ENCODE data around the gene LIMCH1.

Gene LIMCH1

DNA sequence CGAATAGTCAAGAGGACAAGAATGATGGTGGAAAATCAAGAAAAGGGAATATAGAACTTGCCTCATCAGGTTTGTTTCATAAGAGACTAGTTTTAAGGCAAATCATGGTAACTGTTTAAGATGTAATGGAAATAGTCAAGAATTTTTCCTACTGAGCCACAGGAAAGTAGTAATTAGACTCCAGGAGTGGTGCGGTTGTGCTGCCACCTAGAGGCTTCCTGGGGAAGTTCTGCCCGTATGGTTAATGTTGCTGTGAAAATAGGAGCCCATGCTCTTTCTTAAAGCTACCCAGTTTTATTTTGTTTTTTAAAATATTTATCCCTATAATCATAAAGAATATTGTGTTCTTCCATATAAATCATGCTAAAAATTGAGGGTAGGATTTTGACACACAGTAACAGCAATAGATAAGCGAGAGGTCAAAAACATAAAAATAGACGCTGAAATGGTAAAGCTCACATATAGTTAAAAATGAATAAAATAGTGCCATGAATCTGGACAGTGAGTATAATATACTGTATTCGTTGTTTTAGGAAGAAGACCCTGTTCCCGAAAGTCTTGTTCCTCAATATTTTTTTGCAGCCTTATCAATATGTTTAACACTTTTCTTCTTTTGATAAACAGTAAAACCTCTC is 123.6 kb downstream of the LIMCH1 start:
- no peak for DNase-seq (ENCODE audit: low spot score)
- TF ChIP-seq, protein P1, sequence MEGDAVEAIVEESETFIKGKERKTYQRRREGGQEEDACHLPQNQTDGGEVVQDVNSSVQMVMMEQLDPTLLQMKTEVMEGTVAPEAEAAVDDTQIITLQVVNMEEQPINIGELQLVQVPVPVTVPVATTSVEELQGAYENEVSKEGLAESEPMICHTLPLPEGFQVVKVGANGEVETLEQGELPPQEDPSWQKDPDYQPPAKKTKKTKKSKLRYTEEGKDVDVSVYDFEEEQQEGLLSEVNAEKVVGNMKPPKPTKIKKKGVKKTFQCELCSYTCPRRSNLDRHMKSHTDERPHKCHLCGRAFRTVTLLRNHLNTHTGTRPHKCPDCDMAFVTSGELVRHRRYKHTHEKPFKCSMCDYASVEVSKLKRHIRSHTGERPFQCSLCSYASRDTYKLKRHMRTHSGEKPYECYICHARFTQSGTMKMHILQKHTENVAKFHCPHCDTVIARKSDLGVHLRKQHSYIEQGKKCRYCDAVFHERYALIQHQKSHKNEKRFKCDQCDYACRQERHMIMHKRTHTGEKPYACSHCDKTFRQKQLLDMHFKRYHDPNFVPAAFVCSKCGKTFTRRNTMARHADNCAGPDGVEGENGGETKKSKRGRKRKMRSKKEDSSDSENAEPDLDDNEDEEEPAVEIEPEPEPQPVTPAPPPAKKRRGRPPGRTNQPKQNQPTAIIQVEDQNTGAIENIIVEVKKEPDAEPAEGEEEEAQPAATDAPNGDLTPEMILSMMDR (IDR thresholded peaks at IDR 0.05) = peak; percentile 80
- Histone ChIP-seq H3K27ac (no peak overlapping the region), H3K4me3 (no peak overlapping the region)

GRCh38 chr4:41665636-41666207 is 127.8 kb downstream of the LIMCH1 start:
- TF ChIP-seq, protein P1 (IDR thresholded peaks at IDR 0.05) = no peak
- no peak overlapping the region for H3K27ac ChIP-seq
- no peak overlapping the region for H3K4me3 ChIP-seq
- no peak for DNase-seq (ENCODE audit: low spot score)

- Histone ChIP-seq H3K4me3 (no peak overlapping the region), H3K27ac (no peak overlapping the region)
- TF ChIP-seq, protein P1 (IDR thresholded peaks at IDR 0.05) = no peak
- no peak for DNase-seq (ENCODE audit: low spot score)
Measured at GRCh38 chr4:41668024-41668423, 130.1 kb downstream of the LIMCH1 start.

- DNase-seq (ENCODE audit: low spot score) = no peak
- no peak overlapping the region for H3K4me3 ChIP-seq
- TF ChIP-seq, protein P1 (IDR thresholded peaks at IDR 0.05) = no peak
- H3K27ac ChIP-seq = no peak overlapping the region
Measured at GRCh38 chr4:41670530-41670929, 132.6 kb downstream of the LIMCH1 start.

DNA sequence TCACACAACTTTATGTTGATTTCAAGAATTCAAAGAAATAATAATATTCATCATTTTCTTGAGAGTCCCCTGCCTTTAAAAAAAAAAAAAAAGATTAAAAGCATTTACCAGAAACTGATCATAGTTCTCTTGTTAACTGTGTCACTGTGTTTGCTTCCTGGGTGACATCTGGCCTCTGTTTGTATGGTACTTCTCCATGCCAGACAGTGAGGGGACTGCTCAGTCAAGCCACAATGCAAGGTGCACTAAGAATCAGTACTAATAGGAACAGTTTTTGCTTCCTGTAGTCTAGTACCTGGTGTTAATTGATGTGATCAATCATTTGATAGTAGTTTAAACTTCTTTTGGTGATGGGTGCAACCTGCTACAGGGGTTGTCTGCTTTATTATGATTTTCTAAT is 133.0 kb downstream of the LIMCH1 start:
- TF ChIP-seq, protein P1 (IDR thresholded peaks at IDR 0.05) = no peak
- H3K27ac ChIP-seq = no peak overlapping the region
- no peak overlapping the region for H3K4me3 ChIP-seq
- no peak for DNase-seq (ENCODE audit: low spot score)

- Histone ChIP-seq H3K27ac (no peak overlapping the region), H3K4me3 (no peak overlapping the region)
- DNase-seq (ENCODE audit: low spot score) = no peak
- TF ChIP-seq, protein P1 (IDR thresholded peaks at IDR 0.05) = no peak
Measured at GRCh38 chr4:41678086-41678816, 140.3 kb downstream of the LIMCH1 start.
